Activated T-helper 2 cell treated with anti-CD3 and anti-CD28 coated beads, Interferon-gamma antibody, Interleukin-2, Interleukin-4, amounts not matched to agents 10 μg/mL and 5 μg/mL and 100 μg/mL, durations not matched to agents 14 hours and 24 hours and 36 hours (primary cell): Measurements from ENCODE around the gene SHQ1. TPM values are rescaled to one million over a fixed set of nuclear protein-coding genes. Genes with fewer than 3 reads are reported as not detected.

Source experiments
- DNase-seq: peaks from one replicate; pipeline ENCODE4 v3.0.0; 2021; ENCODE audit warnings: low spot score
- H3K27ac Mint-ChIP-seq: one replicate; pipeline ENCODE4 v1.8.0; 2021; ENCODE audit warnings: mixed read lengths
- H3K27me3 Mint-ChIP-seq: one replicate; pipeline ENCODE4 v1.8.0; 2021; ENCODE audit warnings: low read depth, mixed read lengths
- H3K36me3 Mint-ChIP-seq: one replicate; pipeline ENCODE4 v1.8.0; 2021; ENCODE audit warnings: low read depth, mixed read lengths
- H3K4me1 Mint-ChIP-seq: one replicate; pipeline ENCODE4 v1.8.0; 2021; ENCODE audit warnings: low read depth, mixed read lengths
- H3K4me3 Mint-ChIP-seq: one replicate; pipeline ENCODE4 v1.8.0; 2021; ENCODE audit warnings: low read depth, mild to moderate bottlenecking, moderate library complexity, mixed read lengths
- H3K9me3 Mint-ChIP-seq: one replicate; pipeline ENCODE4 v1.8.0; 2021; ENCODE audit warnings: mixed read lengths
- intact Hi-C: fragments of 100-400 bp; cut with micrococcal nuclease; formaldehyde crosslinking; loops from one replicate; pipeline ENCODE4 v1.15.1; 2023
- total RNA-seq: library from RNA; stranded (reverse); gene quantifications from 2 replicates; pipeline ENCODE4 v1.2.3, GENCODE V29; 2022

The SHQ1 gene
- total RNA-seq, 1 donor from 2014 or later, result 29.0 TPM

DNA sequence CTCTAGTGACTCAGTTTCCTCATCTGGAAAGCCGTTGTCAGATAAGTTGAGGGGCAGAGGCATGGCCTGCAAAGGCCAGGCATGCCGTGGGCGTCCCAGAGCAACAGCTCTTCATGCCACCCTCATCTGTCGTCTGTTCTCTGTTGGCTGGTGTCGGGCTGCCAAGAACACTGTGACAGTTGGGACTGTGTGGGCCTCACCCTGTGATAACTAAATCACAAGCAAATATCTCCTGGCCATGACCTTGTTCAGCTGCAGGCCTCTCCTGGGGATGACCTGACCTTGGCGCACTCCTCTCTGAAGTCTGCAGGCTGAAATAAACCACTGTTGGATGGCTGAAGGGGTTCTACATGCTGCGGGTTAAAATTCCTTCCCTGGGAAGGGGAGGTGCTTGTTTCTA, 145.9 kb downstream of the SHQ1 start:
- H3K27ac Mint-ChIP-seq, result no peak overlapping the region
- no peaks in the 10 kb centered on the region for H3K4me1 Mint-ChIP-seq
- no peaks in the 10 kb centered on the region for H3K36me3 Mint-ChIP-seq
- H3K4me3 Mint-ChIP-seq, result no peak overlapping the region
- H3K9me3 Mint-ChIP-seq, result no peaks in the 10 kb centered on the region
- peaks cover 4% of the 10 kb centered on the region for H3K27me3 Mint-ChIP-seq
- intact Hi-C loops, result no loop called here
- no peak for DNase-seq

DNA sequence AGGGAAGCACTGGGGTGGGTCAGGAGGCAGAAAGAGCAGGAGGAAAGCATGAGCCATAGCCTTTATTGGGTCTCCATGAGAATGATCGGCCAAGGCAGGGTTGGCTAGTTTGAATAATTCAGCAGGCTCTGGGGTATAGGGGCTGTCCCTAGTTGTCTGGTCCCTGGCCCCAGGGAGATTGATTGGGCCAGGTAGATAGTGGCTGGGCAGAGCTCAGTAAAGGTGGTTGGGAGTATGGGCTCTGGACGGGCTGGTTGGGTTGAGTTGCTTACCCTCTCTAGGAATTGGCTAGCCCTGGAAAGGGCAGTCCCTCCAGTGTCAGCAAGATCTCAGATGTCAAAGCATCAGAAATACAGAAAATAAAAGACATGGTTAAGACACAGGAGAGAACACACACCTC, 148.1 kb downstream of the SHQ1 start:
- Mint-ChIP-seq H3K27ac (no peak overlapping the region), H3K9me3 (no peaks in the 10 kb centered on the region), H3K4me1 (no peaks in the 10 kb centered on the region), H3K27me3 (peaks cover 6% of the 10 kb centered on the region), H3K36me3 (no peaks in the 10 kb centered on the region), H3K4me3 (no peak overlapping the region)
- no peak for DNase-seq
- intact Hi-C loops, result no loop called here

DNA sequence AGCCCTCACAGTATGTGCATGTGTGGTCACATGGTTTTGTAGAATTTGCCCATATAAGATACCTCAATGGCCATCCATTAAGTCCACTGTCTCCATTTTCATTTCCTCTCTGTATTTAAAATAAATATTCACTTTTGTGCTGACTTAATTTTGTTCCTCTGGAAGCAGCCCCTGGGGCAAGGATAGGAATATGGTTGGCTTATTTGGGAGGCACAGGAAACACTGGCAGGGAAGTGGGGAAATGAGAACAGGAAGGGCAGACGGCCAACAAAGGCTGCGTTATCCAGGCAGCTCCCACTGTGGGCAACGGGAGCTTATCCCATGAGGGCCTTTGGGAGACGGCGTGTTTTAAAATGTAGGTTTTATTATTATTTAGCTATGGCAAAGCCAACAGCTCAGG, 148.6 kb downstream of the SHQ1 start:
- no peaks in the 10 kb centered on the region for H3K4me1 Mint-ChIP-seq

More for the DNA sequence above, 148.6 kb downstream of the SHQ1 start:
- Mint-ChIP-seq H3K27me3 (peaks cover 6% of the 10 kb centered on the region), H3K36me3 (no peaks in the 10 kb centered on the region), H3K27ac (no peak overlapping the region), H3K9me3 (no peaks in the 10 kb centered on the region), H3K4me3 (no peak overlapping the region)
- intact Hi-C loops, result no loop called here
- DNase-seq, result no peak

Other genes with a start within 250 kb of the SHQ1 start
- 0.05 TPM in 1 of 2 replicates, not detected in the other for gene GXYLT2, start 39.6 kb upstream of the SHQ1 start, total RNA-seq
- 105 and 111 TPM in 2 replicates for gene PPP4R2, start 148.4 kb upstream of the SHQ1 start, total RNA-seq
- gene EBLN2, start 213.2 kb upstream of the SHQ1 start, total RNA-seq, result 8.6 and 8.8 TPM in 2 replicates